Nephron progenitor cell (in vitro differentiated cells): ENCODE measurements around the gene GID8.

Experiments
- DNase-seq: peaks from one replicate; pipeline ENCODE4 v3.0.0; 2021
- H3K27ac Mint-ChIP-seq: 2 replicates; pipeline ENCODE4 v1.8.0; 2021; ENCODE audit warnings: mild to moderate bottlenecking, moderate library complexity, mixed read lengths
- H3K27me3 Mint-ChIP-seq: 2 replicates; pipeline ENCODE4 v1.8.0; 2021; ENCODE audit warnings: mild to moderate bottlenecking, low read depth, mixed read lengths; ENCODE audit not compliant: poor library complexity
- H3K36me3 Mint-ChIP-seq: 2 replicates; pipeline ENCODE4 v1.8.0; 2021; ENCODE audit warnings: low read depth, mixed read lengths
- H3K4me1 Mint-ChIP-seq: 2 replicates; pipeline ENCODE4 v1.8.0; 2021; ENCODE audit warnings: mixed read lengths
- H3K4me3 Mint-ChIP-seq: 2 replicates; pipeline ENCODE4 v1.8.0; 2021; ENCODE audit warnings: mild to moderate bottlenecking, moderate library complexity, mixed read lengths
- H3K9me3 Mint-ChIP-seq: 2 replicates; pipeline ENCODE4 v1.8.0; 2021; ENCODE audit warnings: mild to moderate bottlenecking, moderate library complexity, mixed read lengths
- CTCF ChIP-seq: fragments of 200-600 bp; sonication (generic); IDR thresholded peaks from 2 replicates; pipeline ENCODE4 v1.5.0; 2021; ENCODE audit warnings: antibody characterized with exemption

Gene GID8

GRCh38 chr20:62927128-62927705 is 10.7 kb upstream of the GID8 start:
- Mint-ChIP-seq H3K27ac (no peak overlapping the region), H3K9me3 (no peaks in the 10 kb centered on the region), H3K4me1 (peaks cover 63% of the 10 kb centered on the region), H3K27me3 (no peaks in the 10 kb centered on the region), H3K4me3 (peak overlapping the region; percentile 91), H3K36me3 (no peaks in the 10 kb centered on the region)
- DNase-seq, result peak; percentile 29
- no peak for TF ChIP-seq CTCF

- peak overlapping the region; percentile 78 for H3K27ac Mint-ChIP-seq
- H3K9me3 Mint-ChIP-seq, result no peaks in the 10 kb centered on the region
- H3K4me3 Mint-ChIP-seq, result peak overlapping the region; percentile 78
- no peak for TF ChIP-seq CTCF
- peaks cover 69% of the 10 kb centered on the region for H3K4me1 Mint-ChIP-seq
- no peak for DNase-seq
- H3K27me3 Mint-ChIP-seq, result no peaks in the 10 kb centered on the region
- peaks cover 10% of the 10 kb centered on the region for H3K36me3 Mint-ChIP-seq
Measured at GRCh38 chr20:62928246-62928939, 9.6 kb upstream of the GID8 start.

GRCh38 chr20:62929051-62929538 is 8.9 kb upstream of the GID8 start:
- no peak for TF ChIP-seq CTCF
- Mint-ChIP-seq H3K27ac (peak overlapping the region; percentile 78), H3K27me3 (no peaks in the 10 kb centered on the region), H3K9me3 (no peaks in the 10 kb centered on the region), H3K36me3 (peaks cover 10% of the 10 kb centered on the region), H3K4me3 (peak overlapping the region; percentile 78), H3K4me1 (peaks cover 65% of the 10 kb centered on the region)
- DNase-seq, result peak; percentile 77

GRCh38 chr20:62931464-62931863 is 6.5 kb upstream of the GID8 start:
- no peak overlapping the region for H3K4me3 Mint-ChIP-seq
- H3K4me1 Mint-ChIP-seq, result peaks cover 51% of the 10 kb centered on the region
- no peak overlapping the region for H3K27ac Mint-ChIP-seq
- H3K36me3 Mint-ChIP-seq, result peaks cover 10% of the 10 kb centered on the region
- H3K9me3 Mint-ChIP-seq, result no peaks in the 10 kb centered on the region
- no peaks in the 10 kb centered on the region for H3K27me3 Mint-ChIP-seq
- DNase-seq, result no peak
- TF ChIP-seq CTCF, result no peak

- DNase-seq, result no peak
- H3K27ac Mint-ChIP-seq, result no peak overlapping the region
- H3K4me1 Mint-ChIP-seq, result peaks cover 41% of the 10 kb centered on the region
- H3K9me3 Mint-ChIP-seq, result no peaks in the 10 kb centered on the region
- no peak overlapping the region for H3K4me3 Mint-ChIP-seq
- no peak for TF ChIP-seq CTCF
- H3K27me3 Mint-ChIP-seq, result peaks cover 4% of the 10 kb centered on the region
- peaks cover 15% of the 10 kb centered on the region for H3K36me3 Mint-ChIP-seq
Measured at GRCh38 chr20:62933966-62934365, 4.0 kb upstream of the GID8 start.
